GM18507 (cell line): Measurements from ENCODE around the gene GMCL1.
A peak's percentile ranks its signal among the peaks of the same experiment; 100 is the strongest.
"Not testable (repeated sequence)": the region's sequence is repeated elsewhere in the genome, so short reads cannot be mapped to it uniquely, and the experiment has no call there.

Experiments used
- DNase-seq: peaks from one replicate; pipeline ENCODE4 v3.0.0; 2011; ENCODE audit warnings: low read depth; ENCODE audit not compliant: insufficient read length; ENCODE audit errors: extremely low spot score
- FAIRE-seq: peaks from 2 replicates; lab custom pipeline; 2011; peaks lifted over from hg19 to GRCh38; lab: Jason Lieb, UNC

The GMCL1 gene

DNA sequence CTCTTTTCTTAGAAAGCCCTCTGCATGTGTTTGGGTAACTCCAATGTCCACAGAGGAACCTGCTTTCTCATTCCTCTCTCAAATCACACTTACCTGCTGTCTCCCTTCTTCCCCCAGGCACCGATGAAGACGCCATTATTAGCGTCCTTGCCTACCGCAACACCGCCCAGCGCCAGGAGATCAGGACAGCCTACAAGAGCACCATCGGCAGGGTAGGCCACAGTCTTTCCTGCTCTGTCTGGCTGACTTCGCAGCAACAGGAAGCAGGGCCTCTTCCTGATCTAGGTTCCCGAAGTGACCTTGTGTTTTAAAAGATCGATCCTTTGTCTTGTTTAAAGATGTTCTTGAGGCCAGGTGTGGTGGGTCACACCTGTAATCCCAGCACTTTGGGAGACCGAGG is 25.0 kb upstream of the GMCL1 start:
- no peak for FAIRE-seq
- DNase-seq: no peak

- FAIRE-seq: no peak
- no peak for DNase-seq
Observed at GRCh38 chr2:69805887-69806286, 23.6 kb upstream of the GMCL1 start.

- DNase-seq (no peak), FAIRE-seq (no peak)
Observed at GRCh38 chr2:69807821-69808540, 21.5 kb upstream of the GMCL1 start.

DNA sequence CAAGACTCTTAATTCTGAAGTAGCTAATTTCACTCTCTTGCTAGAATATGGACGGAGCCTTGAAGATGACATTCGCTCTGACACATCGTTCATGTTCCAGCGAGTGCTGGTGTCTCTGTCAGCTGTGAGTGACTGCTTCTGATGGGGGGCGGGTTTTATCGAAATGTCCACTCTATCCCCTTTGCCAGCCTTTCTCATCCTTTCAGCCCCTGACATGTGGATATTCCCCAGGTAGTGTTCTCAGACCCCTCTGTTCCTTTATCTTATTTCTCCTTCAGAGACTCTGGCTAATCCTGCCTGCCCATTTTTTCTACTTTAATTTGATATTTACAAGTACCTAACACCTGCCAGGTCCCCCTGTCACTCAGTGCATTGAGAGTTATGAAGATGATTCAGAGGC is 18.9 kb upstream of the GMCL1 start:
- DNase-seq (no peak), FAIRE-seq (no peak)

- DNase-seq (no peak), FAIRE-seq (no peak)
Observed at GRCh38 chr2:69811018-69811417, 18.4 kb upstream of the GMCL1 start.

GRCh38 chr2:69811591-69811990 is 17.9 kb upstream of the GMCL1 start:
- no peak for DNase-seq
- FAIRE-seq: no peak

DNA sequence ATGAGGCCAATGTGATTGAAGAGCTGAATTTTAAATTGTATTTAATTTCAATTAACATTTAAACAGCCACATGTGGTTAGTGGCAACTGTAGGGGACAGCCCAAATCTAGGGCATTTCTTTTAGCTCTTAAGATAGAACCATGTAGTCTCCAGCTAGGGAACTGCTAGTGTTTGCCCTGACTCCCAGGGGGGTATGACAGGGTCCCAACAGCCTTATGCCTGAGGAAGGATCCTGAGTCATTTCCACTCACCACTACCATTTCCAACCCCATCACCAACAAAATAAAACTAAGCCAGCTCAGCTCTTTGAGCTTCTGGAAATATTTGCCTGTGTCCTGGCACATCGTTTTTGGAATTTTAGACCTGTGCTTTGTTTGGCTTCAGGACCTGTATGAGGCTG is 13.7 kb upstream of the GMCL1 start:
- no peak for FAIRE-seq

GRCh38 chr2:69816923-69817542 is 12.4 kb upstream of the GMCL1 start:
- DNase-seq (peak; percentile 53), FAIRE-seq (peak; percentile 99)

More for the DNA sequence above, 13.7 kb upstream of the GMCL1 start:
- DNase-seq: no peak

- DNase-seq: no peak
- no peak for FAIRE-seq
Observed at GRCh38 chr2:69817729-69818501, 11.5 kb upstream of the GMCL1 start.

GRCh38 chr2:69827796-69828540 is 1.5 kb upstream of the GMCL1 start:
- FAIRE-seq (no peak), DNase-seq (no peak)

DNA sequence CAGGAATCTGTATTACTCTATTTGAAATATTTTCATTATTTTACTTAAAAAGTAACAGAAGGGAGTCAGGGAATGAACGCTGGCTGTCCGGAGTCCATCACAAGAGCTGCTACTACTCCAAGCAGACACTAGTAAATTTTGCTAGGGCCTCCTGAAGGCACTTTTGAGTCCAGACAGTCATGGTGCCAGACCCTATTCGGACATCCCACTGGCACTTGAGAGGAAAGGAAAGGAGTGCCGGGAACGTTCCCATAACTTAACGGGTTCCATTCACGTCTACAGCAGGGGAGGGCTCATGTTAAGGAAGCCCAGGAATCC is 563 bp upstream of the GMCL1 start:
- FAIRE-seq (no peak), DNase-seq (no peak)

DNA sequence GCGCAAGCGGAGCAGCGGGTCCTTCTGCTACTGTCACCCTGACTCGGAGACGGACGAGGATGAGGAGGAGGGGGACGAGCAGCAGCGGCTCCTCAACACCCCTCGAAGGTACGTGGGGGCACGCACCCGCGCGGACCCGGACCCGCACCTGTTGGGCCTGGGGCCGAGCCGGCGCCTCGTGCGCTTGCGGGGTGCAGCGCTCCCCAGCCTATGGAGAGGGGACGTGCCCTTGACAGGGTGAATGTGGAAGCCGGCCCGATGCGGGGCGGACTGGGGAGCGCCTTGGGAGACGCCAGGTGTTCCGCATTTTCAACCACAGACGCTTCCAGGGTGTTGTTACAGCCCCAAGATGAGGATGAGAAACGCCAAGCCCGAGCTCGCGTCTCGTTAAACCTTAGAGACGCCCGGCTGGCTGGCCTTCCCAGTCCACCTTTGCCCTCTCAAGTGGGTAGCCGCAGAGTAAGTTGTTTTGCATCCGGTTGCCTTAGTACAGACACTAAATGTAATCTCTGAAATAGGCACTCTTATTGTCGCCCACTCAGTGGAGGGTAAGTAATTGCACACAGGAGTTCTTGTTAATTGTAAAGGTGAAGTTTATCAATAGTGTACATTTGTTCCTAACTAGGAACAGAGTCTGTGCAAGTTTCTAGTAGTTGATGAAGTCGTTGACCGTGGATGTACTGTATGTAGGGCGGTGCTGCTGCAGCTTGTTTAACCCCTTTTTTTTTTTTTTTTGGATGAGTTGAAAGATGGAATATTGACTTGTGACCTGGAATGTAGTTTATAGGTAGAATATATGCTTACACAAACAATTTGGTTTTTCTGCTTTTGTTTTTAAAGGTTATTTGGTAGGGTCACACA is 815 bp downstream of the GMCL1 start:
- DNase-seq (peak; percentile 5), FAIRE-seq (peak; percentile 24)

GRCh38 chr2:69830906-69831241 is 1.4 kb downstream of the GMCL1 start:
- DNase-seq, FAIRE-seq: not testable (repeated sequence)

- DNase-seq (no peak), FAIRE-seq (no peak)
Observed at GRCh38 chr2:69831354-69831905, 2.0 kb downstream of the GMCL1 start.

DNA sequence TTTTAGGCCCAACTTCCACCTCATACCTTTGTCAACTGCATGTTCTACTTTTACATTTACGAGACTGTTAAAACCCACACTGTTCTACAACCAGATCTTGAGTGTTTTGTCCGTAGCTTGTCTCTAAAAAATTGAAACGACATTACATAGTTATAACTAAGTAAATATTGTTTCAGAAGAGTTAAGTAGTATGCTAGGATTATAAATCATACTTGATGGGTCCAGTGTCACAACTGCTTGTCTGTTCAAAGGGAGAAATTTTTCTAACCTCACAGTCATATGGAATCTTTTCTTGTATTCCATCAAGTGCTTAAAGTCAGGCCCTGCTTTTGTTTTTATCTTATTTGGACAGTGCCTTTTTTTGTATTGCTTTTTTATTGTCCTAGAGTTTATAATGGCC is 4.3 kb downstream of the GMCL1 start:
- FAIRE-seq (no peak), DNase-seq (no peak)

GRCh38 chr2:69835666-69836065 is 6.2 kb downstream of the GMCL1 start:
- FAIRE-seq: no peak
- no peak for DNase-seq

DNA sequence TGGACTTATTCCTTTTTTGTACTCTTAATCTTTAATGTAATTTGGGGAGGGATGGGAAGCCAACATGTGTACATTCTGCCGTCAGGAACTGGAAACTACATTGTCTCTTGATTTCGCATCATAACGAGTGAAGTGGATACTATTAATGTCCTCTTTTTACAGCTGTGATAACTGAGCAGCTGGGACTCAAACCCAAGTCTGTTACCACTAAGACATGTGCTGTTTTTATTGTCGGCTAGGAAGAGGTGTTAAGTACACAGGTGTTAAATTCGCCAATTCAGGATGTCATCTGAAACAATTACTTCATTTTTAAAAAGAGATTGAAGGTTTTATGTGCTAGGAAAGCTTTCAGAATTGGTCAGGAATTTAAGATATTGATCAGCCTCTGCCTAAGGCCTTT is 6.9 kb downstream of the GMCL1 start:
- FAIRE-seq (peak; percentile 52), DNase-seq (no peak)

GRCh38 chr2:69837533-69837932 is 8.1 kb downstream of the GMCL1 start:
- no peak for FAIRE-seq
- no peak for DNase-seq

GRCh38 chr2:69843993-69844392 is 14.5 kb downstream of the GMCL1 start:
- FAIRE-seq (no peak), DNase-seq (no peak)
